ENCODE results near the gene DLG2. TPM values are rescaled to one million over a fixed set of nuclear protein-coding genes. Genes with fewer than 3 reads are reported as not detected.

Gene DLG2
- total RNA-seq, 2 experiments from 2014 or later, result 6.9 to 8.2 TPM

DNA sequence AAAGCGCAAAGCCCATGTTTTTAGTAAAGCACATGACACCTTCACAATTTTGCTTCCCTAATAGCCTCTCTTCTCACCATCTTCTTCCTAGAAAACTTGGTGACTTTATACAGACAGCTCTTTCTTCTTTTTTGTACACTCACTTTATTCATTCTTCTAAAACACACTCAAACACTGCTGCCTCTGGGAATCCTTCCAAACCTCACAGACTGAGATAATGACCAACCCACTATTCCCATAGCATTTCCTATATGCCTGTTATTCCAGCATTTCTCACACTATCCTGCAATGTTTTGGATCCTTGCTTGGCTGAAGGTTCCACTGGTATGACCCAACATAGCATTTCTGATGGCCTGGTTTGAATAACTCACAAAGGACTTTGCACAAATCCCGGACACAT lies 1898.9 kb downstream of the DLG2 start:
- no peak overlapping the region for H3K27ac ChIP-seq (ENCODE audit: low read depth, low read length, poor library complexity, severe bottlenecking)
- TF ChIP-seq, protein P1, sequence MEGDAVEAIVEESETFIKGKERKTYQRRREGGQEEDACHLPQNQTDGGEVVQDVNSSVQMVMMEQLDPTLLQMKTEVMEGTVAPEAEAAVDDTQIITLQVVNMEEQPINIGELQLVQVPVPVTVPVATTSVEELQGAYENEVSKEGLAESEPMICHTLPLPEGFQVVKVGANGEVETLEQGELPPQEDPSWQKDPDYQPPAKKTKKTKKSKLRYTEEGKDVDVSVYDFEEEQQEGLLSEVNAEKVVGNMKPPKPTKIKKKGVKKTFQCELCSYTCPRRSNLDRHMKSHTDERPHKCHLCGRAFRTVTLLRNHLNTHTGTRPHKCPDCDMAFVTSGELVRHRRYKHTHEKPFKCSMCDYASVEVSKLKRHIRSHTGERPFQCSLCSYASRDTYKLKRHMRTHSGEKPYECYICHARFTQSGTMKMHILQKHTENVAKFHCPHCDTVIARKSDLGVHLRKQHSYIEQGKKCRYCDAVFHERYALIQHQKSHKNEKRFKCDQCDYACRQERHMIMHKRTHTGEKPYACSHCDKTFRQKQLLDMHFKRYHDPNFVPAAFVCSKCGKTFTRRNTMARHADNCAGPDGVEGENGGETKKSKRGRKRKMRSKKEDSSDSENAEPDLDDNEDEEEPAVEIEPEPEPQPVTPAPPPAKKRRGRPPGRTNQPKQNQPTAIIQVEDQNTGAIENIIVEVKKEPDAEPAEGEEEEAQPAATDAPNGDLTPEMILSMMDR (conservative IDR thresholded peaks at IDR 0.05; ENCODE audit: low read length), result no peak
- no peak for DNase-seq (ENCODE audit: low spot score)
- H3K4me2 ChIP-seq (ENCODE audit: low read length), result no peak overlapping the region
- BruUV-seq (replicated peaks), result no TSS peak
- H3K4me3 ChIP-seq (ENCODE audit: low read depth, low read length, poor library complexity, severe bottlenecking), result no peak overlapping the region
- POLR2A ChIA-PET, result interaction anchor here (0.6 kb wide), 1 partner anchor 408 kb away, joined by 3 read pairs; no protein-coding TSS in a partner anchor
- H3K9me2 ChIP-seq (ENCODE audit: insufficient read depth, low read length), result no peaks in the 10 kb centered on the region
- intact Hi-C loops (cut with micrococcal nuclease; ENCODE audit: unreplicated experiment), result loop anchor here (10.0 kb wide), 1 partner anchor 863 kb away; no protein-coding TSS in a partner anchor
- CTCF ChIA-PET (ENCODE audit: unreplicated experiment), result no interaction called here
- no peaks in the 10 kb centered on the region for H3K36me3 ChIP-seq (ENCODE audit: insufficient read depth, low read length)
- no peaks in the 10 kb centered on the region for H4K20me1 ChIP-seq (ENCODE audit: insufficient read depth, low read length)
- no peaks in the 10 kb centered on the region for H3K79me2 ChIP-seq (ENCODE audit: insufficient read depth, low read depth, low read length)
- no peaks in the 10 kb centered on the region for H3K4me1 ChIP-seq (ENCODE audit: insufficient read depth, low read length, poor library complexity, severe bottlenecking)
- no peaks in the 10 kb centered on the region for H3K9me3 ChIP-seq (ENCODE audit: low read length)
- H2AFZ ChIP-seq (ENCODE audit: low read length), result no peak overlapping the region

DNA sequence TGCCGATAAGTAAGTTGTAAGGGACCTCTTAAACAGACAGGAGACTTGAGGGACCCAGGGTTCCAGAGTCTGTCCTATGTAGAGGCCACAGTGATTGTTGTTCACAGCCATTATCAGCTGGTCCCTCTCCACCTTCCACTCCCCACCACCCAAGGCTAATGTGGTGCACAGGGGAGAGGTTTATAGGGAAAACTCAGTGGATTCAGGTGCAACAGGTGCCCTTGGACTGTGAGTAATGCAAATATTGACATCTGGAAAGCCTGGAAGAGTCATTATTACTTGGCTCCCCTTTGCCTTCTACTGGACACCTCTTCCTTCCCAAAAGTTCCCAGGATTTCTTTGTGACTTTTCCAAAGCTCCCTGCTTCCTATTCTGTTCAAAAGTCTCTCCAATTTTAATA lies 1899.9 kb downstream of the DLG2 start:
- POLR2A ChIA-PET, result no interaction called here
- no peak overlapping the region for H3K4me2 ChIP-seq (ENCODE audit: low read length)
- no peaks in the 10 kb centered on the region for H3K79me2 ChIP-seq (ENCODE audit: insufficient read depth, low read depth, low read length)
- H4K20me1 ChIP-seq (ENCODE audit: insufficient read depth, low read length), result no peaks in the 10 kb centered on the region
- DNase-seq (ENCODE audit: low spot score), result no peak
- H2AFZ ChIP-seq (ENCODE audit: low read length), result no peak overlapping the region
- no peaks in the 10 kb centered on the region for H3K36me3 ChIP-seq (ENCODE audit: insufficient read depth, low read length)
- H3K9me3 ChIP-seq (ENCODE audit: low read length), result no peaks in the 10 kb centered on the region
- no TSS peak for BruUV-seq (replicated peaks)
- CTCF ChIA-PET (ENCODE audit: unreplicated experiment), result no interaction called here
- intact Hi-C loops (cut with micrococcal nuclease; ENCODE audit: unreplicated experiment), result loop anchor here (10.0 kb wide), 1 partner anchor 862 kb away; no protein-coding TSS in a partner anchor
- no peaks in the 10 kb centered on the region for H3K4me1 ChIP-seq (ENCODE audit: insufficient read depth, low read length, poor library complexity, severe bottlenecking)
- no peak overlapping the region for H3K27ac ChIP-seq (ENCODE audit: low read depth, low read length, poor library complexity, severe bottlenecking)
- H3K4me3 ChIP-seq (ENCODE audit: low read depth, low read length, poor library complexity, severe bottlenecking), result no peak overlapping the region
- H3K9me2 ChIP-seq (ENCODE audit: insufficient read depth, low read length), result no peaks in the 10 kb centered on the region
- no peak for TF ChIP-seq EZH2phosphoT487 (IDR thresholded peaks at IDR 0.05; ENCODE audit: borderline replicate concordance, low read depth, low read length)
- TF ChIP-seq, protein P1 (conservative IDR thresholded peaks at IDR 0.05; ENCODE audit: low read length), result no peak

DNA sequence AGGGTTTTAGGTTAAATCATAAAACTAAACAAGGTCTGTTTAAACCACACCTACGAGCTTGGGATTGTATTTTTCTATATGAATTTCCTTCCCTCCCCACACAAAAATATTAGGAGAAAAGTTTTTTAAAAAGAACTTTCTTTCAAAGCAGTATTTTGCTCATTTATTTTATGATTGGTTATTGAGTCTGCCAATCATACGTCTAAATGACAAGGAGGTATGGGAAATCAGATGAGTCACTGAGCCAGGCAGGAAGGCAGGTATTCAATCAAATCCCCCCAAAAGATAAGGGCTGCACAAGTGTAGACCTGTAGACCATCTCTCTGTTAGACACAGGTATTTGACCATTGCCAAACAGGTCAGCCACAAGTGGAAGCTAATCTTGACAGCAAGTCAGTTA lies 1900.8 kb downstream of the DLG2 start:
- Histone ChIP-seq H3K27ac (ENCODE audit: low read depth, low read length, poor library complexity, severe bottlenecking) (no peak overlapping the region), H2AFZ (ENCODE audit: low read length) (no peak overlapping the region), H3K36me3 (ENCODE audit: insufficient read depth, low read length) (no peaks in the 10 kb centered on the region), H3K79me2 (ENCODE audit: insufficient read depth, low read depth, low read length) (no peaks in the 10 kb centered on the region), H3K4me2 (ENCODE audit: low read length) (no peak overlapping the region), H3K4me1 (ENCODE audit: insufficient read depth, low read length, poor library complexity, severe bottlenecking) (no peaks in the 10 kb centered on the region), H4K20me1 (ENCODE audit: insufficient read depth, low read length) (no peaks in the 10 kb centered on the region), H3K9me3 (ENCODE audit: low read length) (no peaks in the 10 kb centered on the region), H3K9me2 (ENCODE audit: insufficient read depth, low read length) (no peaks in the 10 kb centered on the region), H3K4me3 (ENCODE audit: low read depth, low read length, poor library complexity, severe bottlenecking) (no peak overlapping the region)
- intact Hi-C loops (cut with micrococcal nuclease; ENCODE audit: unreplicated experiment), result loop anchor here (10.0 kb wide), 1 partner anchor 862 kb away; no protein-coding TSS in a partner anchor
- DNase-seq (ENCODE audit: low spot score), result no peak
- no TSS peak for BruUV-seq (replicated peaks)
- POLR2A ChIA-PET, result interaction anchor here (0.6 to 1.7 kb wide), 3 partner anchors 16 to 882 kb away, joined by 3 to 6 read pairs (median 4); no protein-coding TSS in a partner anchor
- no peak for TF ChIP-seq EZH2phosphoT487 (IDR thresholded peaks at IDR 0.05; ENCODE audit: borderline replicate concordance, low read depth, low read length)
- TF ChIP-seq, protein P1 (conservative IDR thresholded peaks at IDR 0.05; ENCODE audit: low read length), result no peak
- CTCF ChIA-PET (ENCODE audit: unreplicated experiment), result no interaction called here
